Measurements from ENCODE around the gene GRM1. TPM values are rescaled to one million over a fixed set of nuclear protein-coding genes. Genes with fewer than 3 reads are reported as not detected.

Gene GRM1
- total RNA-seq, 2 donors from 2014 or later: 0.57 to 0.62 TPM

DNA sequence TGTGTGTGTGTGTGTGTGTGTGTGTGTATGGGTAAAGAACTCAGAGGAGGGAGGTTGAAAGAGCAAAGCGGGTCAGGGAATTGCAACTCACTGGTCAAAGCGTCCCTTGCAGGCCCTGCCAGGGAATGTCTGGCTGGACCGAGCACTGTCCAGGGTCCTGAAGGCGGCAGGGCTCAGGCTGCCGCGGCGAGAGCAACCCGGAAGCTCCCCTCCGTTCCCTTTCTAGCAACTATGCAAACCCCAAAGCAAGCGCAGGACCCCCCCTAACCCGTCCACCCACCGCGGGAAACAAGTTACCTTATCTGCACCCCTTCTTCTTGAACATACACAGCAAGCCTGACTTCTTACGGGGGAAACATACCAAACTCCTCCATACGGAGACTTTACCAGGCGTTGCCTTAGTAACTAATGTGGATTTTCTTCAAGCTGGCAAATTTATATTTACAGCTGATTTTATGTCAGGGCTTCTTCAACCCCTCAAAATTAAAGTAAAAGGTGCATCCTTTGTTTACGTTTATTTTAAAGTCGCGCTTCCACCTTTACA lies 538 bp upstream of the GRM1 start:
- Histone ChIP-seq H3K4me3 (ENCODE audit: low read length) (peak overlapping the region; percentile 90), H3K9me3 (ENCODE audit: control insufficient read depth, low read length) (peaks cover 7% of the 10 kb centered on the region), H3K4me1 (ENCODE audit: control insufficient read depth, insufficient read depth, low read length) (no peaks in the 10 kb centered on the region), H3K36me3 (ENCODE audit: control insufficient read depth, insufficient read depth, low read length) (no peaks in the 10 kb centered on the region), H3K27me3 (ENCODE audit: control insufficient read depth, insufficient read depth, low read length, poor library complexity, severe bottlenecking) (peaks cover 62% of the 10 kb centered on the region), H3K9ac (ENCODE audit: extremely low read depth, low read length, poor library complexity, severe bottlenecking) (no peak overlapping the region), H3K27ac (ENCODE audit: low read depth, low read length) (no peak overlapping the region)
- Mint-ChIP-seq H3K27ac (no peak overlapping the region), H3K27me3 (ENCODE audit: insufficient read depth) (peaks cover 45% of the 10 kb centered on the region), H3K4me1 (peaks cover 5% of the 10 kb centered on the region), H3K4me3 (peak overlapping the region; percentile 50), H3K9me3 (peaks cover 14% of the 10 kb centered on the region), H3K36me3 (ENCODE audit: low read depth) (no peaks in the 10 kb centered on the region)
- TF ChIP-seq, protein P1, sequence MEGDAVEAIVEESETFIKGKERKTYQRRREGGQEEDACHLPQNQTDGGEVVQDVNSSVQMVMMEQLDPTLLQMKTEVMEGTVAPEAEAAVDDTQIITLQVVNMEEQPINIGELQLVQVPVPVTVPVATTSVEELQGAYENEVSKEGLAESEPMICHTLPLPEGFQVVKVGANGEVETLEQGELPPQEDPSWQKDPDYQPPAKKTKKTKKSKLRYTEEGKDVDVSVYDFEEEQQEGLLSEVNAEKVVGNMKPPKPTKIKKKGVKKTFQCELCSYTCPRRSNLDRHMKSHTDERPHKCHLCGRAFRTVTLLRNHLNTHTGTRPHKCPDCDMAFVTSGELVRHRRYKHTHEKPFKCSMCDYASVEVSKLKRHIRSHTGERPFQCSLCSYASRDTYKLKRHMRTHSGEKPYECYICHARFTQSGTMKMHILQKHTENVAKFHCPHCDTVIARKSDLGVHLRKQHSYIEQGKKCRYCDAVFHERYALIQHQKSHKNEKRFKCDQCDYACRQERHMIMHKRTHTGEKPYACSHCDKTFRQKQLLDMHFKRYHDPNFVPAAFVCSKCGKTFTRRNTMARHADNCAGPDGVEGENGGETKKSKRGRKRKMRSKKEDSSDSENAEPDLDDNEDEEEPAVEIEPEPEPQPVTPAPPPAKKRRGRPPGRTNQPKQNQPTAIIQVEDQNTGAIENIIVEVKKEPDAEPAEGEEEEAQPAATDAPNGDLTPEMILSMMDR (conservative IDR thresholded peaks at IDR 0.05): no peak
- DNase-seq: peak; percentile 95
- 2 to 4% methylated on average over 6 to 19 of the region's 19 CpGs for WGBS, 2 experiments (ENCODE audit: insufficient coverage in 1 of 2, insufficient read length in 1 of 2)

DNA sequence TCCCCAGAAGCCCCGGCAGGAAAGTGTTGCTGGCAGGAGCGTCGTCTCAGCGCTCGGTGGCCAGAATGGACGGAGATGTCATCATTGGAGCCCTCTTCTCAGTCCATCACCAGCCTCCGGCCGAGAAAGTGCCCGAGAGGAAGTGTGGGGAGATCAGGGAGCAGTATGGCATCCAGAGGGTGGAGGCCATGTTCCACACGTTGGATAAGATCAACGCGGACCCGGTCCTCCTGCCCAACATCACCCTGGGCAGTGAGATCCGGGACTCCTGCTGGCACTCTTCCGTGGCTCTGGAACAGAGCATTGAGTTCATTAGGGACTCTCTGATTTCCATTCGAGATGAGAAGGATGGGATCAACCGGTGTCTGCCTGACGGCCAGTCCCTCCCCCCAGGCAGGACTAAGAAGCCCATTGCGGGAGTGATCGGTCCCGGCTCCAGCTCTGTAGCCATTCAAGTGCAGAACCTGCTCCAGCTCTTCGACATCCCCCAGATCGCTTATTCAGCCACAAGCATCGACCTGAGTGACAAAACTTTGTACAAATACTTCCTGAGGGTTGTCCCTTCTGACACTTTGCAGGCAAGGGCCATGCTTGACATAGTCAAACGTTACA lies 817 bp downstream of the GRM1 start:
- H3K36me3 ChIP-seq (ENCODE audit: control insufficient read depth, insufficient read depth, low read length): no peaks in the 10 kb centered on the region
- DNase-seq: no peak
- H3K4me1 Mint-ChIP-seq: peaks cover 5% of the 10 kb centered on the region
- H3K4me1 ChIP-seq (ENCODE audit: control insufficient read depth, insufficient read depth, low read length): no peaks in the 10 kb centered on the region
- WGBS, 2 experiments (ENCODE audit: insufficient coverage in 1 of 2, insufficient read length in 1 of 2): 33 to 47% methylated on average over 11 to 25 of the region's 25 CpGs
- H3K9me3 Mint-ChIP-seq: peaks cover under 1% of the 10 kb centered on the region
- peak overlapping the region; percentile 50 for H3K4me3 Mint-ChIP-seq
- peak overlapping the region; percentile 90 for H3K4me3 ChIP-seq (ENCODE audit: low read length)
- peaks cover 69% of the 10 kb centered on the region for H3K27me3 ChIP-seq (ENCODE audit: control insufficient read depth, insufficient read depth, low read length, poor library complexity, severe bottlenecking)
- no peak overlapping the region for H3K9ac ChIP-seq (ENCODE audit: extremely low read depth, low read length, poor library complexity, severe bottlenecking)
- no peaks in the 10 kb centered on the region for H3K36me3 Mint-ChIP-seq (ENCODE audit: low read depth)
- no peaks in the 10 kb centered on the region for H3K9me3 ChIP-seq (ENCODE audit: control insufficient read depth, low read length)
- TF ChIP-seq, protein P1 (conservative IDR thresholded peaks at IDR 0.05): no peak
- no peak overlapping the region for H3K27ac Mint-ChIP-seq
- no peak overlapping the region for H3K27ac ChIP-seq (ENCODE audit: low read depth, low read length)
- peaks cover 45% of the 10 kb centered on the region for H3K27me3 Mint-ChIP-seq (ENCODE audit: insufficient read depth)

GRCh38 chr6:146032387-146032786 lies 3.5 kb downstream of the GRM1 start:
- Histone ChIP-seq H3K9me3 (ENCODE audit: control insufficient read depth, low read length) (no peaks in the 10 kb centered on the region), H3K36me3 (ENCODE audit: control insufficient read depth, insufficient read depth, low read length) (no peaks in the 10 kb centered on the region), H3K27me3 (ENCODE audit: control insufficient read depth, insufficient read depth, low read length, poor library complexity, severe bottlenecking) (peaks cover 58% of the 10 kb centered on the region), H3K4me3 (ENCODE audit: low read length) (no peak overlapping the region), H3K4me1 (ENCODE audit: control insufficient read depth, insufficient read depth, low read length) (no peaks in the 10 kb centered on the region), H3K27ac (ENCODE audit: low read depth, low read length) (no peak overlapping the region), H3K9ac (ENCODE audit: extremely low read depth, low read length, poor library complexity, severe bottlenecking) (no peak overlapping the region)
- H3K4me3 Mint-ChIP-seq: no peak overlapping the region
- TF ChIP-seq, protein P1 (conservative IDR thresholded peaks at IDR 0.05): no peak
- no peak for DNase-seq
- H3K36me3 Mint-ChIP-seq (ENCODE audit: low read depth): no peaks in the 10 kb centered on the region
- no peak overlapping the region for H3K27ac Mint-ChIP-seq
- WGBS, 2 experiments (ENCODE audit: insufficient coverage in 1 of 2, insufficient read length in 1 of 2): 78 to 82% methylated on average over 4 of the region's 4 CpGs
- peaks cover 36% of the 10 kb centered on the region for H3K27me3 Mint-ChIP-seq (ENCODE audit: insufficient read depth)
- H3K4me1 Mint-ChIP-seq: peaks cover 5% of the 10 kb centered on the region
- no peaks in the 10 kb centered on the region for H3K9me3 Mint-ChIP-seq

All from endodermal cell (in vitro differentiated cells).